H1 (cell line): ENCODE measurements around the gene ARID3B. TPM values are rescaled to one million over a fixed set of nuclear protein-coding genes. Genes with fewer than 3 reads are reported as not detected.

Source experiments
- CTCF ChIA-PET: fragments of 300-600 bp; sonication (Branson Sonifier 250); formaldehyde crosslinking; loops from one replicate; lab custom pipeline; 2021; ENCODE audit not compliant: partially characterized antibody; lab: Charles Lee
- POLR2A ChIA-PET: fragments of 300-600 bp; sonication (Branson Sonifier 250); formaldehyde crosslinking; loops from one replicate; lab custom pipeline; 2021; ENCODE audit warnings: inconsistent platforms; ENCODE audit not compliant: partially characterized antibody; lab: Charles Lee
- DNase-seq, 2 experiments: peaks; one replicate each; pipeline versions ENCODE4 v3.0.0 to v3.0.0-alpha.2; 2010 to 2022; ENCODE audit warnings: low spot score in 2 of 2, low read depth in 1 of 2, mixed read lengths in 1 of 2
- FAIRE-seq: peaks from 2 replicates; lab custom pipeline; 2011; peaks lifted over from hg19 to GRCh38; lab: Jason Lieb, UNC
- H2AFZ ChIP-seq: 2 replicates; pipeline ENCODE4 v1.8.1; 2012; ENCODE audit warnings: low read length, inconsistent platforms
- H2AK5ac ChIP-seq: 2 replicates; pipeline ENCODE4 v1.6.1; 2013; ENCODE audit warnings: low read depth, low read length
- H2BK120ac ChIP-seq: replicated peaks from 2 replicates; pipeline ENCODE3; 2013; ENCODE audit warnings: low read depth, low read length, inconsistent platforms
- H2BK12ac ChIP-seq: 2 replicates; pipeline ENCODE4 v1.6.1; 2013; ENCODE audit warnings: low read depth, low read length
- H2BK15ac ChIP-seq: 2 replicates; pipeline ENCODE4 v1.6.1; 2013; ENCODE audit warnings: low read length
- H2BK20ac ChIP-seq: 2 replicates; pipeline ENCODE4 v1.6.1; 2013; ENCODE audit warnings: low read length
- H2BK5ac ChIP-seq: 2 replicates; pipeline ENCODE4 v1.6.1; 2013; ENCODE audit warnings: low read depth, low read length
- H3K14ac ChIP-seq: 2 replicates; pipeline ENCODE4 v1.6.1; 2013; ENCODE audit warnings: inconsistent platforms; ENCODE audit not compliant: insufficient read length
- H3K18ac ChIP-seq: 2 replicates; pipeline ENCODE4 v1.6.1; 2013; ENCODE audit warnings: low read length; ENCODE audit errors: extremely low read depth
- H3K23ac ChIP-seq: 2 replicates; pipeline ENCODE4 v1.6.1; 2013; ENCODE audit warnings: inconsistent platforms; ENCODE audit not compliant: insufficient read length
- H3K23me2 ChIP-seq: 2 replicates; pipeline ENCODE4 v1.6.1; 2013; ENCODE audit warnings: low read depth, low read length
- H3K27ac ChIP-seq: 2 replicates; pipeline ENCODE4 v1.6.1; 2011; ENCODE audit warnings: low read depth, low read length, inconsistent platforms
- H3K27me3 ChIP-seq, 4 experiments: replicated peaks in 1 of 4; 1 replicate in 1 of 4; 2 replicates in 3 of 4; pipeline versions ENCODE4 v1.6.1 to v1.8.1; 2011 to 2013; ENCODE audit warnings: low read length in 3 of 4, mild to moderate bottlenecking in 3 of 4, inconsistent platforms in 2 of 4, mixed read lengths in 2 of 4, moderate library complexity in 1 of 4; ENCODE audit not compliant: control insufficient read depth in 3 of 4, insufficient read depth in 3 of 4; ENCODE audit errors: extremely low read depth in 1 of 4
- H3K36me3 ChIP-seq, 4 experiments: 2 replicates each; pipeline versions ENCODE4 v1.6.1 to v1.8.1; 2011 to 2013; ENCODE audit warnings: mild to moderate bottlenecking in 4 of 4, low read length in 3 of 4, moderate library complexity in 2 of 4, control low read depth in 1 of 4, inconsistent platforms in 1 of 4; ENCODE audit not compliant: insufficient read depth in 4 of 4, control insufficient read depth in 2 of 4
- H3K4ac ChIP-seq: replicated peaks from 2 replicates; pipeline ENCODE3; 2013; ENCODE audit warnings: low read length, low read depth, mixed read lengths, inconsistent platforms; ENCODE audit not compliant: insufficient read length
- H3K4me1 ChIP-seq, 4 experiments: replicated peaks in 1 of 4; 1 replicate in 1 of 4; 2 replicates in 3 of 4; pipeline versions ENCODE4 v1.6.1 to v1.8.1; 2011 to 2013; ENCODE audit warnings: low read length in 3 of 4, inconsistent platforms in 2 of 4, mixed read lengths in 1 of 4; ENCODE audit not compliant: insufficient read depth in 4 of 4, control insufficient read depth in 3 of 4
- H3K4me2 ChIP-seq, 2 experiments: 2 replicates each; pipeline versions ENCODE4 v1.6.1 to v1.8.1; 2011 to 2013; ENCODE audit warnings: low read depth in 2 of 2, low read length in 2 of 2, control low read depth in 1 of 2, inconsistent platforms in 1 of 2, mild to moderate bottlenecking in 1 of 2; ENCODE audit not compliant: insufficient read depth in 1 of 2
- H3K4me3 ChIP-seq, 4 experiments: fragments of 200-600, 300-600 bp in 1 of 4; sonication (generic), shearing (Covaris generic), sonication (Bioruptor Twin) in 1 of 4; 2 replicates each; pipeline versions ENCODE4 v1.5.1 to v1.8.1; 2011 to 2016; ENCODE audit warnings: low read length in 4 of 4, low read depth in 3 of 4, control low read depth in 2 of 4, inconsistent platforms in 2 of 4, mild to moderate bottlenecking in 2 of 4, mixed read lengths in 1 of 4, moderate library complexity in 1 of 4; ENCODE audit not compliant: insufficient read depth in 2 of 4; ENCODE audit errors: extremely low read depth in 1 of 4
- H3K56ac ChIP-seq: replicated peaks from 2 replicates; pipeline ENCODE3; 2013; ENCODE audit warnings: low read depth, mild to moderate bottlenecking, mixed read lengths, low read length, inconsistent platforms; ENCODE audit not compliant: insufficient read length
- H3K79me1 ChIP-seq: 2 replicates; pipeline ENCODE4 v1.6.1; 2013; ENCODE audit warnings: low read depth, low read length, control low read depth
- H3K79me2 ChIP-seq, 2 experiments: 2 replicates each; pipeline versions ENCODE4 v1.6.1 to v1.8.1; 2012 to 2013; ENCODE audit warnings: low read length in 2 of 2, mild to moderate bottlenecking in 2 of 2, inconsistent platforms in 1 of 2; ENCODE audit not compliant: insufficient read depth in 2 of 2, control insufficient read depth in 1 of 2
- H3K9ac ChIP-seq, 4 experiments: replicated peaks in 1 of 4; 1 replicate in 1 of 4; 2 replicates in 3 of 4; pipeline versions ENCODE4 v1.6.1 to v1.8.1; 2011 to 2013; ENCODE audit warnings: low read depth in 3 of 4, low read length in 3 of 4, control low read depth in 2 of 4, mild to moderate bottlenecking in 2 of 4, moderate library complexity in 2 of 4, inconsistent platforms in 1 of 4; ENCODE audit errors: extremely low read depth in 1 of 4
- H3K9me3 ChIP-seq, 2 experiments: 2 replicates each; pipeline versions ENCODE4 v1.6.1 to v1.8.1; 2012 to 2013; ENCODE audit warnings: mild to moderate bottlenecking in 2 of 2, moderate library complexity in 2 of 2, control low read depth in 1 of 2, inconsistent platforms in 1 of 2, low read depth in 1 of 2, low read length in 1 of 2, mixed read lengths in 1 of 2; ENCODE audit not compliant: insufficient read depth in 2 of 2
- H4K20me1 ChIP-seq, 2 experiments: replicated peaks in 1 of 2; 2 replicates each; pipeline versions ENCODE3 to v1.8.1; 2011 to 2013; ENCODE audit warnings: inconsistent platforms in 2 of 2, low read length in 2 of 2, mild to moderate bottlenecking in 1 of 2; ENCODE audit not compliant: insufficient read depth in 2 of 2, control insufficient read depth in 1 of 2
- H4K5ac ChIP-seq: 2 replicates; pipeline ENCODE4 v1.6.1; 2013; ENCODE audit warnings: low read length, low read depth, mixed read lengths, inconsistent platforms; ENCODE audit not compliant: insufficient read length
- H4K8ac ChIP-seq: 2 replicates; pipeline ENCODE4 v1.8.0; 2013; ENCODE audit warnings: mild to moderate bottlenecking, moderate library complexity, low read length, inconsistent platforms; ENCODE audit not compliant: insufficient read depth; ENCODE audit errors: extremely low read depth
- H4K91ac ChIP-seq: replicated peaks from 2 replicates; pipeline ENCODE3; 2013; ENCODE audit warnings: low read length, mixed read lengths, inconsistent platforms; ENCODE audit not compliant: insufficient read length
- CTBP2 ChIP-seq: IDR thresholded peaks from 2 replicates; pipeline ENCODE4 v1.7.0; 2011; ENCODE audit warnings: borderline replicate concordance, mild to moderate bottlenecking, moderate library complexity, mixed read lengths, low read length; ENCODE audit not compliant: insufficient read depth, insufficient read length
- SIRT6 ChIP-seq: IDR thresholded peaks from one replicate; pipeline ENCODE4 v1.7.1; 2012; ENCODE audit warnings: low read length, inconsistent platforms
- TAF7 ChIP-seq: optimal IDR thresholded peaks from 2 replicates; pipeline ENCODE3; 2011; ENCODE audit warnings: low read depth, mild to moderate bottlenecking, inconsistent platforms, low read length, moderate library complexity, borderline replicate concordance
- WGBS, 2 experiments: shearing (Covaris generic) in 1 of 2; methylation state at CpG; one replicate each; pipeline versions ENCODE4 v1.1.6 to v1.1.7; 2013 to 2015; ENCODE audit warnings: low lambda C conversion rate in 2 of 2, mixed read lengths in 2 of 2, inconsistent platforms in 1 of 2, low coverage in 1 of 2, missing lambda C conversion rate in 1 of 2; ENCODE audit not compliant: insufficient replicate concordance in 2 of 2, insufficient coverage in 1 of 2, insufficient read length in 1 of 2; ENCODE audit errors: extremely low coverage in 1 of 2, missing lambda C conversion rate in 1 of 2; 5-methylcytosine and 5-hydroxymethylcytosine counted together
- polyA plus RNA-seq, 7 experiments: library from polyadenylated mRNA; depleted of rRNA in 3 of 7; stranded (reverse) in 5 of 7; unstranded in 2 of 7; fragments of >200 nt in 5 of 7; fragments of 200-250 nt in 2 of 7; gene quantifications; 1 replicate in 5 of 7; 2 replicates in 1 of 7; 4 replicates in 1 of 7; pipeline versions ENCODE4 v1.2.1 to v1.2.3, GENCODE V29; 2011 to 2013; ENCODE audit warnings: missing spikeins in 2 of 7, mixed read lengths in 2 of 7
- total RNA-seq: library from RNA; stranded (reverse); fragmentation: NEBNext Ultra II Directional; extraction: Animal tissue kit (Norgen Biotek cat#: 25700); gene quantifications from 2 replicates; pipeline ENCODE4 v1.2.1, GENCODE V29; 2021

Gene ARID3B
- total and polyA plus RNA-seq, 2 of the 8 experiments (the other 6 are each of a cell fraction or from before 2014, with no cell fraction given): 81.0 to 115 TPM

DNA sequence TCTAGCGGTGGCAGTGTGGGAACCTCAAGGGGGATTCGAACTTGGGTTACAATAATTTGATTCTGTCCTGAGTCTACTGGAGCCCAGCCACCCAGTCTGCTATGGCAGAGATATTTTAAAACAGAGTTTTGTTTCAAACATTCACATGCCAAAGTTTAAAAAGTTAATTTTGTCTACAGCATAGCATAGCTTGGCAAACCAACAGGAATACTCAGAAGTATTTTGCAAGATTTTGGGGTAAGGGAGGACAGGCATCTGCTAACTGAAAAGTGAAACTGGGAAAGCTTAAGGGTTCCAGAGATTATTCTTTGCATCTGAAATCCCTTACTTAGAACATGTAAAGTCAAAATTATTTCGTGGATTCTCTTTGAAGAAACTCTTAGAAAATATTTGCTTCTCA, 6.6 kb downstream of the ARID3B start:
- Histone ChIP-seq H2BK120ac (no peak overlapping the region), H2BK15ac (no peak overlapping the region), H4K91ac (no peak overlapping the region), H4K5ac (no peak overlapping the region), H2BK5ac (no peak overlapping the region), H2AFZ (no peak overlapping the region), H3K56ac (no peak overlapping the region), H4K20me1 (peaks cover 27 to 40% of the 10 kb centered on the region in 2 experiments), H3K79me1 (peaks cover 13% of the 10 kb centered on the region), H3K4me2 (no peak overlapping the region), H3K9ac (no peak overlapping the region), H3K4ac (no peak overlapping the region), H3K36me3 (peaks cover 20 to 70% (median 48%) of the 10 kb centered on the region in 4 experiments), H3K23ac (no peak overlapping the region), H3K14ac (no peak overlapping the region), H3K4me3 (no peak overlapping the region), H3K4me1 (peaks cover 3 to 11% (median 7%) of the 10 kb centered on the region in 4 experiments; a peak in 6 of 7 replicates), H3K27ac (no peak overlapping the region), H2BK12ac (no peak overlapping the region), H3K27me3 (no peaks in the 10 kb centered on the region), H3K9me3 (no peaks in the 10 kb centered on the region), H3K18ac (no peak overlapping the region), H2BK20ac (no peak overlapping the region), H3K23me2 (peaks cover 4% of the 10 kb centered on the region; the same call in 1 of the 2 replicates), H2AK5ac (no peak overlapping the region), H3K79me2 (peaks cover 26 to 92% of the 10 kb centered on the region in 2 experiments), H4K8ac (no peak overlapping the region)
- ChIA-PET CTCF (interaction anchor here (0.6 to 0.9 kb wide), 2 partner anchors 10 to 16 kb away, joined by 3 read pairs; no protein-coding TSS in a partner anchor), POLR2A (interaction anchor here (0.6 to 1.1 kb wide), 2 partner anchors 37 to 207 kb away, joined by 3 to 4 read pairs; no protein-coding TSS in a partner anchor)
- DNase-seq (no peak), FAIRE-seq (no peak)
- 84% methylated on average over 3 of the region's 3 CpGs; no CpG with 5 or more reads in 1 of the 2 experiments for WGBS, 2 experiments
- no peak for TF ChIP-seq SIRT6
- TF ChIP-seq TAF7: no peak
- TF ChIP-seq CTBP2: no peak
